K562 (cell line): Measurements from ENCODE around the gene HLA-DOB. TPM values are rescaled to one million over a fixed set of nuclear protein-coding genes. Genes with fewer than 3 reads are reported as not detected.

Experiments used
- ATAC-seq: fragments of 200-7000 bp; cut with Tn5 transposase; 3 replicates; pipeline ENCODE4 v1.9.1; 2020; ENCODE audit warnings: moderate library complexity
- BruUV-seq: library from RNA; stranded (reverse); fragments of 400-500 nt; replicated peaks from 2 replicates; lab custom pipeline; 2021; lab: Mats Ljungman, UMichigan
- CTCF ChIA-PET: fragments of 300-600 bp; formaldehyde crosslinking; extraction: SDS; loops from one replicate; lab custom pipeline; 2021; ENCODE audit warnings: low intra/inter-chr PET ratio; lab: Yijun Ruan, JAX
- POLR2A ChIA-PET: fragments of 300-600, 350-650 bp; sonication (Branson Sonifier 250); formaldehyde crosslinking; extraction: SDS; loops from one replicate; lab custom pipeline; 2021; ENCODE audit warnings: antibody characterized with exemption, inconsistent platforms; lab: Yijun Ruan, JAX
- DNase-seq, 4 experiments: peaks; one replicate each; pipeline versions ENCODE4 v3.0.0 to v3.0.0-alpha.2; 2011 to 2018; ENCODE audit warnings: low spot score in 3 of 4, mixed read lengths in 3 of 4; ENCODE audit errors: extremely low read depth in 1 of 4
- FAIRE-seq: peaks from 2 replicates; lab custom pipeline; 2011; peaks lifted over from hg19 to GRCh38; lab: Jason Lieb, UNC
- H2AFZ ChIP-seq: 2 replicates; pipeline ENCODE4 v1.6.0; 2011; ENCODE audit warnings: low read depth, low read length, control low read depth, inconsistent platforms
- H3K27ac ChIP-seq: fragments of 200-600 bp; 3 replicates; pipeline ENCODE4 v1.8.0; 2011; ENCODE audit warnings: low read depth, mild to moderate bottlenecking, control low read depth, inconsistent platforms, low read length, moderate library complexity, mixed read lengths; ENCODE audit errors: extremely low read depth
- H3K27me3 ChIP-seq, 2 experiments: fragments of 300-600 bp in 1 of 2; 2 replicates in 1 of 2; 3 replicates in 1 of 2; pipeline versions ENCODE4 v1.6.0 to v1.8.0; 2011; ENCODE audit warnings: inconsistent platforms in 2 of 2, low read length in 2 of 2, mild to moderate bottlenecking in 1 of 2, mixed read lengths in 1 of 2, moderate library complexity in 1 of 2; ENCODE audit not compliant: control insufficient read depth in 2 of 2, insufficient read depth in 2 of 2
- H3K36me3 ChIP-seq: fragments of 300-600 bp; 3 replicates; pipeline ENCODE4 v1.8.0; 2011; ENCODE audit warnings: mild to moderate bottlenecking, low read length, inconsistent platforms; ENCODE audit not compliant: control insufficient read depth, insufficient read depth
- H3K4me1 ChIP-seq, 2 experiments: fragments of 200-600 bp in 1 of 2; replicated peaks in 1 of 2; 2 replicates in 1 of 2; 3 replicates in 1 of 2; pipeline versions ENCODE4 v1.5.1 to v1.8.0; 2011; ENCODE audit warnings: inconsistent platforms in 2 of 2, low read length in 2 of 2, mild to moderate bottlenecking in 1 of 2, mixed read lengths in 1 of 2, moderate library complexity in 1 of 2; ENCODE audit not compliant: control insufficient read depth in 2 of 2, insufficient read depth in 2 of 2
- H3K4me2 ChIP-seq: 2 replicates; pipeline ENCODE4 v1.6.1; 2011; ENCODE audit warnings: low read length, control low read depth, inconsistent platforms, mixed read lengths; ENCODE audit not compliant: insufficient read depth
- H3K4me3 ChIP-seq: fragments of 200-600 bp; sonication (generic), shearing (Covaris generic); 2 replicates; pipeline ENCODE4 v1.5.1; 2016; ENCODE audit warnings: control low read depth, inconsistent platforms
- H3K79me2 ChIP-seq: fragments of 200-600 bp; 3 replicates; pipeline ENCODE4 v1.8.0; 2011; ENCODE audit warnings: low read length, inconsistent platforms; ENCODE audit not compliant: control insufficient read depth, insufficient read depth
- H3K9ac ChIP-seq, 2 experiments: 2 replicates each; pipeline versions ENCODE4 v1.6.0 to v1.6.1; 2011; ENCODE audit warnings: low read depth in 2 of 2, low read length in 2 of 2, control low read depth in 1 of 2, inconsistent platforms in 1 of 2, mild to moderate bottlenecking in 1 of 2, mixed read lengths in 1 of 2; ENCODE audit not compliant: insufficient read depth in 1 of 2
- H3K9me1 ChIP-seq: one replicate; pipeline ENCODE4 v1.6.0; 2011; ENCODE audit warnings: inconsistent platforms, mild to moderate bottlenecking, low read length, moderate library complexity; ENCODE audit not compliant: control insufficient read depth, insufficient read depth
- H3K9me3 ChIP-seq: replicated peaks from 2 replicates; pipeline ENCODE4 v1.5.1; 2011; ENCODE audit warnings: low read depth, low read length, inconsistent platforms; ENCODE audit not compliant: control insufficient read depth, insufficient read depth
- H4K20me1 ChIP-seq: replicated peaks from 2 replicates; pipeline ENCODE4 v1.6.1; 2011; ENCODE audit warnings: low read length, inconsistent platforms, mixed read lengths; ENCODE audit not compliant: control insufficient read depth, insufficient read depth
- CBX3 ChIP-seq, 2 experiments: IDR thresholded peaks; 1 replicate in 1 of 2; 2 replicates in 1 of 2; pipeline ENCODE4 v1.6.1; 2012; ENCODE audit warnings: inconsistent platforms in 2 of 2, low read length in 2 of 2, borderline replicate concordance in 1 of 2, control low read depth in 1 of 2
- EGR1 ChIP-seq: fragments of 450-650 bp; conservative IDR thresholded peaks from 2 replicates; pipeline ENCODE4 v1.6.1; 2017; ENCODE audit warnings: mild to moderate bottlenecking
- EP400 ChIP-seq: fragments of 450-650 bp; IDR thresholded peaks from 2 replicates; pipeline ENCODE4 v1.6.1; 2017; ENCODE audit warnings: antibody characterized with exemption, mild to moderate bottlenecking, moderate library complexity
- HNRNPH1 ChIP-seq: fragments of 200-400 bp; formaldehyde crosslinking; optimal IDR thresholded peaks from 2 replicates; pipeline ENCODE3; 2017; ENCODE audit warnings: low read depth, mild to moderate bottlenecking, low read length, moderate library complexity
- KLF13 ChIP-seq: fragments of 450-650 bp; IDR thresholded peaks from 2 replicates; pipeline ENCODE4 v1.6.1; 2016; ENCODE audit warnings: missing genetic modification characterization, low read depth, mild to moderate bottlenecking, missing compliant biosample characterization, moderate library complexity, borderline replicate concordance
- MECOM ChIP-seq: fragments of 250-450 bp; sonication (Bioruptor Pico); IDR thresholded peaks from 2 replicates; pipeline ENCODE4 v1.8.0; 2022; ENCODE audit warnings: inconsistent platforms
- NCOA4 ChIP-seq: fragments of 450-650 bp; IDR thresholded peaks from 2 replicates; pipeline ENCODE4 v1.6.1; 2018; ENCODE audit warnings: mild to moderate bottlenecking; ENCODE audit not compliant: partially characterized antibody
- PML ChIP-seq: IDR thresholded peaks from 2 replicates; pipeline ENCODE4 v1.6.1; 2012; ENCODE audit warnings: low read length, inconsistent platforms
- RAD51 ChIP-seq: fragments of 450-650 bp; IDR thresholded peaks from 2 replicates; pipeline ENCODE4 v1.7.1; 2016; ENCODE audit warnings: low read depth, mild to moderate bottlenecking, borderline replicate concordance
- SRF ChIP-seq, 2 experiments: fragments of 250-450, 450-650 bp in 1 of 2; sonication (Bioruptor Pico) in 1 of 2; sonication (generic) in 1 of 2; formaldehyde crosslinking; IDR thresholded peaks; 2 replicates each; pipeline versions ENCODE4 v1.5.0 to v1.5.1; 2020 to 2022; ENCODE audit warnings: mild to moderate bottlenecking in 1 of 2, missing genetic modification reagents in 1 of 2
- ZNF311 ChIP-seq: fragments of 250-450 bp; sonication (Bioruptor Pico); IDR thresholded peaks from 2 replicates; pipeline ENCODE4 v1.4.0; 2020; ENCODE audit warnings: mild to moderate bottlenecking, moderate library complexity
- WGBS: fragments of 100-300 bp; shearing (Covaris generic); methylation state at CpG from one replicate; pipeline ENCODE4 v1.1.6; 2016; ENCODE audit warnings: low coverage, mixed read lengths; ENCODE audit not compliant: insufficient coverage; ENCODE audit errors: missing lambda C conversion rate; 5-methylcytosine and 5-hydroxymethylcytosine counted together
- in situ Hi-C: fragments of 300-500 bp; cut with MboI; formaldehyde crosslinking; loops from 4 replicates; pipeline ENCODE4 v1.15.0; 2018; ENCODE audit warnings: inconsistent platforms, mixed read lengths
- intact Hi-C: fragments of 100-400 bp; cut with micrococcal nuclease; formaldehyde crosslinking; loops from 2 replicates; pipeline ENCODE4 v1.14.2; 2022
- polyA plus RNA-seq, 8 experiments: library from polyadenylated mRNA; depleted of rRNA in 4 of 8; stranded (reverse) in 5 of 8; unstranded in 3 of 8; fragments of >200 nt; fragmentation: Nextera tagmentation in 2 of 8; fragmentation: Illumina TruSeq in 1 of 8; extraction: Ambion mirVana in 2 of 8; extraction: Trizol in 1 of 8; gene quantifications; 2 replicates each; pipeline versions ENCODE4 v1.2.1 to v1.2.3, GENCODE V29; 2011 to 2014; ENCODE audit warnings: inconsistent platforms in 1 of 8, missing spikeins in 1 of 8
- total RNA-seq, 7 experiments: library from RNA; depleted of rRNA in 6 of 7; stranded (reverse); fragments of >200 nt in 6 of 7; fragmentation: Illumina TruSeq in 2 of 7; extraction: Trizol in 2 of 7; gene quantifications; 2 replicates each; pipeline versions ENCODE4 v1.2.1 to v1.2.3, GENCODE V29; 2011 to 2021; ENCODE audit warnings: low replicate concordance in 1 of 7
- TF ChIP-seq, protein P1 (sequence below): fragments of 250-450 bp; sonication (Bioruptor Pico); IDR thresholded peaks from 2 replicates; pipeline ENCODE4 v1.8.0; 2021; ENCODE audit warnings: moderate library complexity, mild to moderate bottlenecking, inconsistent platforms
- TF ChIP-seq, protein P2 (sequence below): sonication (generic); formaldehyde crosslinking; IDR thresholded peaks from 2 replicates; pipeline ENCODE4 v1.8.0; 2022; ENCODE audit warnings: missing genetic modification reagents, mild to moderate bottlenecking, borderline replicate concordance
- TF ChIP-seq, protein P3 (sequence below): sonication (generic); formaldehyde crosslinking; IDR thresholded peaks from 2 replicates; pipeline ENCODE4 v1.8.1; 2023; ENCODE audit warnings: mild to moderate bottlenecking, missing genetic modification reagents
- TF ChIP-seq, protein P4 (sequence below): fragments of 450-650 bp; formaldehyde crosslinking; IDR thresholded peaks from 2 replicates; pipeline ENCODE4 v1.4.0; 2022; ENCODE audit warnings: mild to moderate bottlenecking, moderate library complexity
- TF ChIP-seq, protein P5 (sequence below): IDR thresholded peaks from 3 replicates; pipeline ENCODE4 v1.6.1; 2011; ENCODE audit warnings: borderline replicate concordance, mild to moderate bottlenecking; ENCODE audit not compliant: insufficient read length, insufficient read depth

HLA-DOB gene
- total and polyA plus RNA-seq, 9 of the 15 experiments (the other 6 are each of a cell fraction or from before 2014, with no cell fraction given), result 1.2 to 4.0 (median 2.5) TPM

DNA sequence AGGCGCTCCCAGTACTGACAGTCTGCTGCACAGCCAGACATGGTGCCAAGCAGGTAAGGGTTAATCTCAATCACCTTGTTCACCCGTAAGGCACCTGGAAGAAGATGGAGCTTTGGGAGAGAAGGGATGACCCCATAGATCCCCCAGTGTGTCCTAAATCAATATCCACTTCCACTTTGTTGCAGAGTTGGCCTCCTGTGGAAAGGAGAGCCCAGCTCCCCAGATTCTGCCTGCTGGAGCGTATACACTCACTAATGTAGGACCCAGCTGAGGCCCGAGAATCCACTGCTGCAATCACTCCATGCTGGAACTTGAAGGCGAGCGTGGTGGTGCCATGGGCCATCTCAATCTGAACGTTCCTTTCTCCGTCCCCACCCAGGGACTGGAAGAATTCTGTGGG is 25.9 kb upstream of the HLA-DOB start:
- Histone ChIP-seq H3K27ac (no peak overlapping the region), H2AFZ (no peak overlapping the region), H3K79me2 (peaks cover 4% of the 10 kb centered on the region; the same call in 2 of the 3 replicates), H4K20me1 (no peaks in the 10 kb centered on the region), H3K4me3 (no peak overlapping the region), H3K27me3 (peaks cover 4 to 24% of the 10 kb centered on the region in 2 experiments; a peak in 2 of 5 replicates), H3K9me3 (no peaks in the 10 kb centered on the region), H3K9ac (no peak overlapping the region), H3K4me1 (peaks cover 0 to 20% of the 10 kb centered on the region in 2 experiments; a peak in 3 of 5 replicates), H3K4me2 (no peak overlapping the region), H3K36me3 (no peaks in the 10 kb centered on the region), H3K9me1 (no peaks in the 10 kb centered on the region)
- BruUV-seq, result no TSS peak
- no peak for ATAC-seq
- intact Hi-C loops (no loop called here), in situ Hi-C loops (no loop called here)
- no peak for DNase-seq
- ChIA-PET POLR2A (interaction anchor here (0.8 to 1.0 kb wide), 2 partner anchors 10 to 15 kb away, joined by 3 read pairs; no protein-coding TSS in a partner anchor), CTCF (no interaction called here)
- no peak for FAIRE-seq
- 35% methylated on average over 8 of the region's 8 CpGs for WGBS
- TF ChIP-seq, protein P1, sequence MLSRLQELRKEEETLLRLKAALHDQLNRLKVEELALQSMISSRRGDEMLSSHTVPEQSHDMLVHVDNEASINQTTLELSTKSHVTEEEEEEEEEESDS (CRISPR knock-in tag), result no peak
- TF ChIP-seq EGR1 (no peak), RAD51 (no peak), HNRNPH1 (no peak), SRF (CRISPR knock-in tag; IDR thresholded peaks at IDR 0.05) (no peak), NCOA4 (no peak), PML (no peak), EP400 (no peak), ZNF311 (CRISPR knock-in tag) (no peak), CBX3 (IDR thresholded peaks at IDR 0.05; ENCODE audit: borderline replicate concordance in 1 of 2, low read length in 2 of 2) (no peak), MECOM (no peak), KLF13 (tag) (no peak)
- TF ChIP-seq, protein P2, sequence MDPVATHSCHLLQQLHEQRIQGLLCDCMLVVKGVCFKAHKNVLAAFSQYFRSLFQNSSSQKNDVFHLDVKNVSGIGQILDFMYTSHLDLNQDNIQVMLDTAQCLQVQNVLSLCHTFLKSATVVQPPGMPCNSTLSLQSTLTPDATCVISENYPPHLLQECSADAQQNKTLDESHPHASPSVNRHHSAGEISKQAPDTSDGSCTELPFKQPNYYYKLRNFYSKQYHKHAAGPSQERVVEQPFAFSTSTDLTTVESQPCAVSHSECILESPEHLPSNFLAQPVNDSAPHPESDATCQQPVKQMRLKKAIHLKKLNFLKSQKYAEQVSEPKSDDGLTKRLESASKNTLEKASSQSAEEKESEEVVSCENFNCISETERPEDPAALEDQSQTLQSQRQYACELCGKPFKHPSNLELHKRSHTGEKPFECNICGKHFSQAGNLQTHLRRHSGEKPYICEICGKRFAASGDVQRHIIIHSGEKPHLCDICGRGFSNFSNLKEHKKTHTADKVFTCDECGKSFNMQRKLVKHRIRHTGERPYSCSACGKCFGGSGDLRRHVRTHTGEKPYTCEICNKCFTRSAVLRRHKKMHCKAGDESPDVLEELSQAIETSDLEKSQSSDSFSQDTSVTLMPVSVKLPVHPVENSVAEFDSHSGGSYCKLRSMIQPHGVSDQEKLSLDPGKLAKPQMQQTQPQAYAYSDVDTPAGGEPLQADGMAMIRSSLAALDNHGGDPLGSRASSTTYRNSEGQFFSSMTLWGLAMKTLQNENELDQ (CRISPR knock-in tag), result no peak
- TF ChIP-seq, protein P3, sequence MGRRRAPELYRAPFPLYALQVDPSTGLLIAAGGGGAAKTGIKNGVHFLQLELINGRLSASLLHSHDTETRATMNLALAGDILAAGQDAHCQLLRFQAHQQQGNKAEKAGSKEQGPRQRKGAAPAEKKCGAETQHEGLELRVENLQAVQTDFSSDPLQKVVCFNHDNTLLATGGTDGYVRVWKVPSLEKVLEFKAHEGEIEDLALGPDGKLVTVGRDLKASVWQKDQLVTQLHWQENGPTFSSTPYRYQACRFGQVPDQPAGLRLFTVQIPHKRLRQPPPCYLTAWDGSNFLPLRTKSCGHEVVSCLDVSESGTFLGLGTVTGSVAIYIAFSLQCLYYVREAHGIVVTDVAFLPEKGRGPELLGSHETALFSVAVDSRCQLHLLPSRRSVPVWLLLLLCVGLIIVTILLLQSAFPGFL, result no peak
- TF ChIP-seq, protein P4, sequence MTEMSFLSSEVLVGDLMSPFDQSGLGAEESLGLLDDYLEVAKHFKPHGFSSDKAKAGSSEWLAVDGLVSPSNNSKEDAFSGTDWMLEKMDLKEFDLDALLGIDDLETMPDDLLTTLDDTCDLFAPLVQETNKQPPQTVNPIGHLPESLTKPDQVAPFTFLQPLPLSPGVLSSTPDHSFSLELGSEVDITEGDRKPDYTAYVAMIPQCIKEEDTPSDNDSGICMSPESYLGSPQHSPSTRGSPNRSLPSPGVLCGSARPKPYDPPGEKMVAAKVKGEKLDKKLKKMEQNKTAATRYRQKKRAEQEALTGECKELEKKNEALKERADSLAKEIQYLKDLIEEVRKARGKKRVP (CRISPR knock-in tag), result no peak
- TF ChIP-seq, protein P5, sequence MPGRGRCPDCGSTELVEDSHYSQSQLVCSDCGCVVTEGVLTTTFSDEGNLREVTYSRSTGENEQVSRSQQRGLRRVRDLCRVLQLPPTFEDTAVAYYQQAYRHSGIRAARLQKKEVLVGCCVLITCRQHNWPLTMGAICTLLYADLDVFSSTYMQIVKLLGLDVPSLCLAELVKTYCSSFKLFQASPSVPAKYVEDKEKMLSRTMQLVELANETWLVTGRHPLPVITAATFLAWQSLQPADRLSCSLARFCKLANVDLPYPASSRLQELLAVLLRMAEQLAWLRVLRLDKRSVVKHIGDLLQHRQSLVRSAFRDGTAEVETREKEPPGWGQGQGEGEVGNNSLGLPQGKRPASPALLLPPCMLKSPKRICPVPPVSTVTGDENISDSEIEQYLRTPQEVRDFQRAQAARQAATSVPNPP, result no peak
